Activated naive CD8-positive, alpha-beta T cell treated with anti-CD3 and anti-CD28 coated beads, Interleukin-2, amount 10 ng/mL, durations not matched to agents 7 days and 5 days (primary cell): ENCODE data around the gene C1orf35. TPM values are rescaled to one million over a fixed set of nuclear protein-coding genes. Genes with fewer than 3 reads are reported as not detected.

Source experiments
- ATAC-seq: fragments of 150-1000 bp; cut with Tn5 transposase; one replicate; pipeline ENCODE4 v1.10.0; 2021; ENCODE audit warnings: low read depth, moderate library complexity
- POLR2A ChIA-PET: fragments of 350-600 bp; sonication (Branson Sonifier 250); formaldehyde crosslinking; loops from one replicate; lab custom pipeline; 2021; ENCODE audit warnings: antibody characterized with exemption; lab: Charles Lee
- DNase-seq: peaks from one replicate; pipeline ENCODE4 v3.0.0; 2021
- H3K27ac Mint-ChIP-seq: one replicate; pipeline ENCODE4 v1.8.0; 2022; ENCODE audit warnings: mild to moderate bottlenecking, mixed read lengths
- H3K27me3 Mint-ChIP-seq: one replicate; pipeline ENCODE4 v1.8.0; 2022; ENCODE audit warnings: mild to moderate bottlenecking, moderate library complexity, mixed read lengths
- H3K36me3 Mint-ChIP-seq: one replicate; pipeline ENCODE4 v1.8.0; 2021; ENCODE audit warnings: mild to moderate bottlenecking, mixed read lengths
- H3K4me1 Mint-ChIP-seq: one replicate; pipeline ENCODE4 v1.8.0; 2021; ENCODE audit warnings: mixed read lengths
- H3K4me3 Mint-ChIP-seq: one replicate; pipeline ENCODE4 v1.8.0; 2022; ENCODE audit warnings: mild to moderate bottlenecking, moderate library complexity, mixed read lengths
- H3K9me3 Mint-ChIP-seq: one replicate; pipeline ENCODE4 v1.8.0; 2021; ENCODE audit warnings: mixed read lengths
- total RNA-seq, 2 experiments: library from RNA; stranded (reverse); gene quantifications; one replicate each; pipeline ENCODE4 v1.2.3, GENCODE V29; 2021

C1orf35 gene
- total RNA-seq, 2 experiments from 2014 or later, result 25.2 to 29.2 TPM

GRCh38 chr1:228082214-228082917 lies 20.8 kb downstream of the C1orf35 start, which contains the start of gene ARF1:
Gene ARF1 (plus strand): TSS chr1:228082708. CDS start chr1:228097115, 14,407 bp downstream.
- peak within 1 kb of the TSS; percentile 95 for H3K4me3 Mint-ChIP-seq
- H3K27me3 Mint-ChIP-seq, result no peaks in the 10 kb centered on the region
- H3K4me1 Mint-ChIP-seq, result peaks cover 37% of the 10 kb centered on the region
- POLR2A ChIA-PET, result interaction anchor here (0.9 to 2.3 kb wide), 24 partner anchors 9 to 405 kb away, joined by 3 to 12 read pairs (median 5); partner anchors contain the start of genes IBA57, MRPL55, RNF187 and TRIM11
- ATAC-seq (peak; percentile 90), DNase-seq (peak; percentile 100)
- H3K9me3 Mint-ChIP-seq, result no peaks in the 10 kb centered on the region
- peak within 1 kb of the TSS; percentile 96 for H3K27ac Mint-ChIP-seq
- H3K36me3 Mint-ChIP-seq, result peaks cover 18% of the 10 kb centered on the region

DNA sequence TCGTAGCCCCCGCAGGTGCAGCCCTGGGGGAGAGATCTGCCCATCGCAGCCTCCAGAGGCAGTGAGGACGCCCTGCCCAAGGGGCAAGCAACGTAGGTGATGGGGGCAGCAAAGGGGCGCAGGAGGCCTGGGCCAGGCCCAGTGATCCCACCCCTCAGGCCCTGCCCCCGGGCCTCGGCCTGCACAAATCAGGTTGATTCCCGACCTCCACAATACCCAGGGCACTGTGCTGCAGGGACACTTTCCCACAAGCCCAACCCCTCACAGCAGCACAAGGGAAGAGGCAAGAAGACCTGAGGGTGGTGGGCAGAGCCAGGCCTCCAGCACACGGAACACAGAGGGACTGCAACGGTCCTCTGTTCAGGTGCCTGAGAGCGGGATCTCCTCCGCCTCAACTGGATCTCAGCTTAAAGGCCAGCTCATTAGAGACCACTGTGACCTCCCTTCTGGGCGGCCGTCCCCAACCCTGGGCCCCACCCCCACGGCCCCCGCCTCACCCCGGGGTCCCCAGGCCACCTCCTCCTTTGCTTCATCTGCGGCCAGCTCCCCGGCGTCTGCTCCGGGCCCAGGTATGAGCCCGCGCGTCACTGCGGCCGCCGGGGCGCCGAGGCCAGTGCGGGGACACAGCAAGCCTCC lies 21.4 kb downstream of the C1orf35 start:
- DNase-seq (no peak), ATAC-seq (peak; percentile 21)
- Mint-ChIP-seq H3K36me3 (peaks cover 18% of the 10 kb centered on the region), H3K9me3 (no peaks in the 10 kb centered on the region), H3K27me3 (no peaks in the 10 kb centered on the region), H3K27ac (peak overlapping the region; percentile 89), H3K4me3 (peak overlapping the region; percentile 87), H3K4me1 (peaks cover 32% of the 10 kb centered on the region)
- POLR2A ChIA-PET, result interaction anchor here (0.5 to 2.3 kb wide), 26 partner anchors 9 to 406 kb away, joined by 3 to 12 read pairs (median 4); partner anchors contain the start of genes IBA57, MRPL55, RNF187 and TRIM11

GRCh38 chr1:228081144-228081543 lies 22.0 kb downstream of the C1orf35 start:
- Mint-ChIP-seq H3K27ac (peak overlapping the region; percentile 89), H3K36me3 (peaks cover 18% of the 10 kb centered on the region), H3K4me3 (peak overlapping the region; percentile 87), H3K4me1 (peaks cover 29% of the 10 kb centered on the region), H3K27me3 (no peaks in the 10 kb centered on the region), H3K9me3 (no peaks in the 10 kb centered on the region)
- ATAC-seq (no peak), DNase-seq (peak; percentile 26)
- POLR2A ChIA-PET, result interaction anchor here (0.5 to 2.3 kb wide), 7 partner anchors 18 to 406 kb away, joined by 3 to 9 read pairs (median 5); partner anchors contain the start of genes IBA57 and RNF187

GRCh38 chr1:228079601-228080263 lies 23.4 kb downstream of the C1orf35 start:
- peaks cover 20% of the 10 kb centered on the region for H3K4me1 Mint-ChIP-seq
- peaks cover 14% of the 10 kb centered on the region for H3K36me3 Mint-ChIP-seq
- no peaks in the 10 kb centered on the region for H3K27me3 Mint-ChIP-seq
- no peak overlapping the region for H3K27ac Mint-ChIP-seq
- no peaks in the 10 kb centered on the region for H3K9me3 Mint-ChIP-seq
- no peak overlapping the region for H3K4me3 Mint-ChIP-seq
- POLR2A ChIA-PET, result interaction anchor here (1.0 kb wide), 2 partner anchors 24 to 78 kb away, joined by 3 read pairs; partner anchors contain the start of gene C1orf35
- ATAC-seq (no peak), DNase-seq (no peak)

DNA sequence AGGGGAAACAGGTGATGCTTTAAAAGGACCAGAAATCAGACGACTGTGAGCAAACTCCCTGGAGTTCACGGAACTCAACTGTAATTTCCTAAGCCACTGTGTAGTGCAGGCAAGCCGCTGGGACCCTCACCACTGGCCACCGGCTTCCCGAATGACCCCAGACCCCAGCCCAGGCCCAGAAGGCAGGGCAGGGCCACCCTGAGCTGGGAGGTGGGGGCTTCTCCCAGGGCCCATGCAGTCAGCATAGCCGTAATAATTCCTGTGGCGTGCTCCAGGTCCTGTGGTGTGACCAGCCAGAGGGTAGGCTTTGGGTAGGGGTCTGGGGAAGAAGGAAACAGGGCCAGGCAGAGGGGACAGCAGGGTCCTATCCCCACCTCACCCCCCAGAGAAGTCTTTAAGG lies 24.1 kb downstream of the C1orf35 start:
- no peak for DNase-seq
- POLR2A ChIA-PET, result interaction anchor here (1.0 kb wide), 1 partner anchor 25 kb away, joined by 3 read pairs; the partner anchor contains the start of gene C1orf35

GRCh38 chr1:228077565-228078330 lies 25.4 kb downstream of the C1orf35 start:
- no peaks in the 10 kb centered on the region for H3K36me3 Mint-ChIP-seq
- H3K27me3 Mint-ChIP-seq, result no peaks in the 10 kb centered on the region
- no peak overlapping the region for H3K27ac Mint-ChIP-seq
- DNase-seq (no peak), ATAC-seq (no peak)
- H3K4me3 Mint-ChIP-seq, result no peak overlapping the region
- H3K4me1 Mint-ChIP-seq, result peaks cover 7% of the 10 kb centered on the region
- POLR2A ChIA-PET, result no interaction called here
- no peaks in the 10 kb centered on the region for H3K9me3 Mint-ChIP-seq

More for the DNA sequence above, 24.1 kb downstream of the C1orf35 start:
- Mint-ChIP-seq H3K36me3 (peaks cover 8% of the 10 kb centered on the region), H3K27me3 (no peaks in the 10 kb centered on the region), H3K4me3 (no peak overlapping the region), H3K4me1 (peaks cover 13% of the 10 kb centered on the region), H3K9me3 (no peaks in the 10 kb centered on the region), H3K27ac (peak overlapping the region; percentile 1)
- ATAC-seq, result no peak

DNA sequence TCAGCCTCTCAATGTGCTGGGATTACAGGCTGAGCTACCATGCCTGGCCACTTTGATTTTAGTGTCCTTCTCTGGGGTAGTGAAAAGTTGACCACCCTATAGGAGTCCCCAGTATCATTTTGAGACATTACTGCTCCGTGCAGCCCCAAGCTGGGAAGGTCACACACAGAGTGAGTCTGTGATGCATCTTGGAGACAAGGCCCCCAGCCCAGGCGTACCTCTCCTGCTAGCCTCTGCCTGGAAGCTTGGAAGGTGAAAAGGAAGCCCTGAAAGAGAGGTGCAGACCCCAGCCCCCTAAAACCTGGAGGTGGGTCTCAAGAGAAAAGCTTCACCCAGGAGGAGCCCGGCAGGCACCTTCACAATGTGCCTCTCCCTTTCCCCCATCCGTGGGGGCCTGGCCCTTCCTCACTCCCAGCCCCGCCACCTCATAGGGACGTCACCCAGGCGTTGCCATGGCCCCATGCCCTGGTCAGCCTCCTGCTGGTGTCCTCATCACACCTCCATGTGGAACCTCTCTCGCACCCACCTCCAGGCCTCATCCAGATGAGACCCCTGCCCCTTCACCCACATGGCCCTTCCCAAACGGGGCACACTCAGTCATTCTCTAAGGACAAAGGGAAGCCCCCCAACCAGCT lies 26.2 kb downstream of the C1orf35 start:
- Mint-ChIP-seq H3K4me3 (no peak overlapping the region), H3K27me3 (peaks cover under 1% of the 10 kb centered on the region), H3K9me3 (no peaks in the 10 kb centered on the region), H3K27ac (no peak overlapping the region), H3K36me3 (no peaks in the 10 kb centered on the region), H3K4me1 (peaks cover 7% of the 10 kb centered on the region)
- POLR2A ChIA-PET, result no interaction called here
- ATAC-seq, result no peak
- DNase-seq, result no peak

DNA sequence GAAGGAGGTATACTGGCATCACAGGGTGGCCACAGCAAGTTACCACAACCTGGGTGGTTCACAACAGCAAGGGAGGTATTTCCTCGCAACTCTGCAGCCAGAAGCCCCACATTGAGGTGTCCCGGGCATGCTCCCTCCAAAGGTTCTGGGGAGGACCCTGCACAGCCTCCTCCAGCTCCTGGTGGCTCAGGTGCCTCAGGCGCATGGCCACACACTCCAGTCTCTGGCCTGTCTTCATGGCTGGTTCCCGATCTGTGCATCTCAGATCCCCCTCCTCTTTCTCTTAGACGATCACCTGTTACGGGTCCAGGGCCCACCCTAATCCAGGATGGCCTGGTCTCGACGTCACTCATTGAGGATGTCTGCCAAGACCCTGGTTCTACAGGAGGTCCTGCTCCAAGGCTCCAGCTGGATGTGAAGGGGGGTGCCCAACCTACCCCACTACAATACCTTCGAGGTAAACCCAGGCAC lies 27.3 kb downstream of the C1orf35 start:
- Mint-ChIP-seq H3K4me1 (peaks cover 4% of the 10 kb centered on the region), H3K9me3 (no peaks in the 10 kb centered on the region), H3K4me3 (no peak overlapping the region), H3K27ac (no peak overlapping the region), H3K27me3 (peaks cover 4% of the 10 kb centered on the region), H3K36me3 (no peaks in the 10 kb centered on the region)
- ATAC-seq (no peak), DNase-seq (no peak)
- POLR2A ChIA-PET, result no interaction called here

DNA sequence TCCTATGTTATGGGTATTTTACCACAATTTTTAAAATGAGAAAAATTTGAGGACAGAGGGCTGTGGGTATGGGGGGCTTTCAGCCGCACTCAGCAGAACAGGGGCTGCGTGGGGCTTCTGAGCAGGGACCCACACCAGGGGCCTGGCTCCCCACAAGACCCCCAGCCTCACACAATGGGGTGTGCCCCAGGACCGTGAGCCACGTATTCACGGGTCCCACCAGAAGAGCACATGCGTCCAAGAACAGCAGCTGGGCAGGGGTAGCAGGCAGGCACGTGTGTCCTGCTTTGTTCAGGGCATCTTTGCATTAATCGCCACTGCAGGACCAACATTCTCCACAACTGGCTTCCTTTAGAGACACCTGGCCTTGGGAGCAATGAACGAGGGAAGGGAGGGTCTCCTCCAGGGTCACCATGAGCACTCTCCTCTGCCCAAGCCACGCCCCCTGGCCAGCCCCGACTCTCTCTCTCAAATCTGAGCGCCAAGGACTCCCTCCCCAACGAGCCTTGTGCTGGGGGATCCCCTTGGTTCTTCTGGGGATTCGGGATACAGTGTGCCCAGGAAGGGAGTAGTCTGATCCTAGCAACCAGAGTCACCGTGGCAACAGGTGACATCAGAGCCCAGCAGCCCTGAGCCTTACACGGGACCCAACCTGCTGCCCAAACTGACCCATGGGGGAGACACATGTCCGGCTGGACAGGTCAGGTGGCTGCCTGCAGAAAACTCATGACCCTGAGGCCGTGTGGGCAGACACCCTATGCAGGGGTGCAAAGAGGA lies 28.0 kb downstream of the C1orf35 start:
- H3K27ac Mint-ChIP-seq, result no peak overlapping the region
- no peaks in the 10 kb centered on the region for H3K9me3 Mint-ChIP-seq
- ATAC-seq (no peak), DNase-seq (no peak)
- peaks cover 4% of the 10 kb centered on the region for H3K4me1 Mint-ChIP-seq
- H3K4me3 Mint-ChIP-seq, result no peak overlapping the region
- H3K27me3 Mint-ChIP-seq, result peaks cover 4% of the 10 kb centered on the region
- POLR2A ChIA-PET, result no interaction called here
- no peaks in the 10 kb centered on the region for H3K36me3 Mint-ChIP-seq

DNA sequence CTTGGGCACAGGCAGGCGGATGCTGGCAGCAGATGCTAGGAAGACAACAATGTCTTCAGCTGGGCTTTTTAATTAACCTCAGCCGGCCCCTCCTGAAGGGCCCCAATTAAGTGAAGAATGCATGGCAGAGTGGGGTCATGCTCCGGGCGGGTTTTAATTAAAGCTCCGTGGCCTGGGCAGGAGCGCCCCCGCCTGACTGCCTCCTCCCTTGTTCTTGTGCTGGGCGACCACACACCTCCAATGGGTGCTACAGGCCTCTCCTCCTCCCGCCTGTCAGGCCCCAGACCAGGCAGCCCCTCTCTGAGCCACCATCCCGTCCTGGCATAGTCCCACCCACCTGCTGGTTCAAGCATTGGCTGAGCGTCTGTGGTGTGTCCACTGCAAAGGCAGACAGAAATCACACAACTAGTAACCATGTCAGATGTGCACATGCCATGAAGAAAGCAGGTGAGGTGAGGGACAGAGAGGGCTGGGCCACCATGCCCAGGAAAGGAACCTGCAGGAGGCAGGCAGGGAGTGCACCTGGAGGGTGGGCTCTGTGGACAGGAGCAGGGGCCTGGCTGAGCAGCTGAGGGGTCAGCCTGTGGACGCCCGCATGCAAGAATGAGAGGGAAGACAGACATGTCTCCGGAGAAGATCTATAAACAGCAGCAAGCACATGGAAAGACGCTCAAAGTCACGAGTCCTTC lies 29.1 kb downstream of the C1orf35 start:
- H3K27ac Mint-ChIP-seq, result no peak overlapping the region
- H3K4me3 Mint-ChIP-seq, result no peak overlapping the region
- POLR2A ChIA-PET, result no interaction called here
- H3K36me3 Mint-ChIP-seq, result no peaks in the 10 kb centered on the region
- H3K27me3 Mint-ChIP-seq, result peaks cover 4% of the 10 kb centered on the region
- peaks cover 2% of the 10 kb centered on the region for H3K4me1 Mint-ChIP-seq
- ATAC-seq (no peak), DNase-seq (peak; percentile 39)
- H3K9me3 Mint-ChIP-seq, result no peaks in the 10 kb centered on the region

GRCh38 chr1:228073061-228073856 lies 29.9 kb downstream of the C1orf35 start:
- Mint-ChIP-seq H3K4me1 (peaks cover 2% of the 10 kb centered on the region), H3K36me3 (no peaks in the 10 kb centered on the region), H3K4me3 (no peak overlapping the region), H3K27ac (no peak overlapping the region), H3K27me3 (peaks cover 4% of the 10 kb centered on the region), H3K9me3 (no peaks in the 10 kb centered on the region)
- no peak for DNase-seq
- POLR2A ChIA-PET, result no interaction called here
- ATAC-seq, result no peak
